ENCODE data around the gene CKM. TPM values are rescaled to one million over a fixed set of nuclear protein-coding genes. Genes with fewer than 3 reads are reported as not detected.

The CKM gene
- total RNA-seq = 3,974 TPM
- long read RNA-seq, transcript CKM-201 (8 exons, 1,657 nt) = major isoform, 13,727 of 15,524 reads
- long read RNA-seq, partial matches to known transcripts = 1,564 of 15,524 reads
- long read RNA-seq, other reads (novel, unspliced or antisense) = 233 of 15,524 reads

DNA sequence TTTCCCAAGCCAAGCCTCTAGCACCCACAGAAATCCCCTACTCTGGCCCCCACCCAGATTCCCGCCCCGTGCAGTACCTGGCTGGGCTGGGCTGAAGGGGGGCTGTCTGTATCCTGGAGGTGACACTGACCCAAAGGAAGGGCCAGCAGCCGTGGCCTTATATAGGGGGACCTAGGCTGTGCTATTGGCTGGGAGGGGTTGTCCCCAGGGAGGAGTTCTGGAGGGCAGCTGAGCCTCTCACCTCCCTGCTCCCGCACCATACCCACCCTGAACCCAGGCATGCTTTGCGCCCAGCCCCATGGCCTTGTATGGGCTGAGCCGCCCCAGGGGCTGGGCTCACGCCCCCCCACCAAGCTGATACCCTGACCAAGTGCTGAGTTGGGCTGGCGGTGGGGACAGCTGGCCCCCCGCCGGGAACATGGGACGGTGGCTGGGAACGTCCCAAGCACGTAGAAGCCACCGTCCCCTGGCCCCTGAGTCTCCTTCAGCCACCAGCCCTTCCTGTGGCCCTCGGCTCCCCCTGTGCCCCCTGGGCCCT lies at the start of gene CKM:
Gene CKM (minus strand): TSS at position 132 of the 538 bp plus-strand sequence. CDS start 3,162 bp downstream, outside the sequence.
- intact Hi-C loops (cut with micrococcal nuclease) = no loop called here
- DNase-seq = peak; percentile 85
- Histone ChIP-seq H3K36me3 (peaks cover 24% of the 10 kb centered on the region), H3K4me3 (peak within 1 kb of the TSS; percentile 72), H3K4me1 (peaks cover 32% of the 10 kb centered on the region), H3K27ac (replicated peaks) (peak within 1 kb of the TSS; percentile 95), H3K9me3 (replicated peaks) (no peaks in the 10 kb centered on the region), H3K27me3 (ENCODE audit: low read depth) (peaks cover 27% of the 10 kb centered on the region)
- TF ChIP-seq, protein P1, sequence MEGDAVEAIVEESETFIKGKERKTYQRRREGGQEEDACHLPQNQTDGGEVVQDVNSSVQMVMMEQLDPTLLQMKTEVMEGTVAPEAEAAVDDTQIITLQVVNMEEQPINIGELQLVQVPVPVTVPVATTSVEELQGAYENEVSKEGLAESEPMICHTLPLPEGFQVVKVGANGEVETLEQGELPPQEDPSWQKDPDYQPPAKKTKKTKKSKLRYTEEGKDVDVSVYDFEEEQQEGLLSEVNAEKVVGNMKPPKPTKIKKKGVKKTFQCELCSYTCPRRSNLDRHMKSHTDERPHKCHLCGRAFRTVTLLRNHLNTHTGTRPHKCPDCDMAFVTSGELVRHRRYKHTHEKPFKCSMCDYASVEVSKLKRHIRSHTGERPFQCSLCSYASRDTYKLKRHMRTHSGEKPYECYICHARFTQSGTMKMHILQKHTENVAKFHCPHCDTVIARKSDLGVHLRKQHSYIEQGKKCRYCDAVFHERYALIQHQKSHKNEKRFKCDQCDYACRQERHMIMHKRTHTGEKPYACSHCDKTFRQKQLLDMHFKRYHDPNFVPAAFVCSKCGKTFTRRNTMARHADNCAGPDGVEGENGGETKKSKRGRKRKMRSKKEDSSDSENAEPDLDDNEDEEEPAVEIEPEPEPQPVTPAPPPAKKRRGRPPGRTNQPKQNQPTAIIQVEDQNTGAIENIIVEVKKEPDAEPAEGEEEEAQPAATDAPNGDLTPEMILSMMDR (IDR thresholded peaks at IDR 0.05; ENCODE audit: borderline replicate concordance) = no peak

DNA sequence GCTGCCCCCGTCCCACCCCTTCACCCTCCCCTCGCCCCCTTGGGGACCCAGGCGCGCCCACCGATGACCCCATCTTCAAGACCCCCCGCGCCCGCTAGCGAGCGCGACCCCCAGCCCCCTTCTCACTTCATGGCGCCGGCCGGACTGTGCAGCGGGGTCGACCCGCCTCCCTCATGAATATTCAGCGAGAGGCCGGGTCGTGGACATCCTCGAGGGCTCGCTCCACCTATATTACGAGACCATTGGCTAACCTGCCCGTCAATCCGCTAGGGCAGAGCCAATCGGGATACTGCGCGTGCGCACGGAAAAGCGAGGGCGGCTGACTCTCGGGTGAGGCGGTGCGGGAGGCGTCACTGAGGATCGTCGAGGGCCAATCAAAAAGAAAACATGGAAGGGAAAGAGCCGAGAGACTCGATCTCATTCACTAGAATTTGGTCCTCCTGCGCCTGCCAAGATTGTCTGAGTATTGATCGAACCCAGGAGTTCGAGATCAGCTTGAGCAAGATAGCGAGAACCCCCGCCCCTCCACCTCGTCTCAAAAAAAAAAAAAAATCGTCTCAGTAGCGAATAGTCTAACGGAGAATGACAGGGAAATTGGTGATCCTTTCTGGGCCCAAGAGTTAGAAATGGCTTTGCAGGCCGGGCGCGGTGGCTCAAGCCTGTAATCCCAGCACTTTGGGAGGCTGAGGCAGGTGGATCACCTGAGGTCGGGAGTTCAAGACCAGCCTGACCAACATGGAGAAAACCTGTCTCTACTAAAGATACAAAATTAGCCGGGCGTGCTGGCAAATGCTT lies 47.9 kb upstream of the CKM start, which contains the start of gene ERCC2:
Gene ERCC2 (minus strand): TSS at position 164 of the 795 bp plus-strand sequence. CDS start 33 bp downstream, at position 131.
- DNase-seq = peak; percentile 99
- intact Hi-C loops (cut with micrococcal nuclease) = no loop called here
- no peaks in the 10 kb centered on the region for H3K27me3 ChIP-seq (ENCODE audit: low read depth)
- no peaks in the 10 kb centered on the region for H3K9me3 ChIP-seq (replicated peaks)
- H3K4me3 ChIP-seq = peak within 1 kb of the TSS; percentile 98
- H3K36me3 ChIP-seq = no peaks in the 10 kb centered on the region
- peaks cover 24% of the 10 kb centered on the region for H3K4me1 ChIP-seq
- TF ChIP-seq, protein P1 (IDR thresholded peaks at IDR 0.05; ENCODE audit: borderline replicate concordance) = no peak
- H3K27ac ChIP-seq (replicated peaks) = peak within 1 kb of the TSS; percentile 87

DNA sequence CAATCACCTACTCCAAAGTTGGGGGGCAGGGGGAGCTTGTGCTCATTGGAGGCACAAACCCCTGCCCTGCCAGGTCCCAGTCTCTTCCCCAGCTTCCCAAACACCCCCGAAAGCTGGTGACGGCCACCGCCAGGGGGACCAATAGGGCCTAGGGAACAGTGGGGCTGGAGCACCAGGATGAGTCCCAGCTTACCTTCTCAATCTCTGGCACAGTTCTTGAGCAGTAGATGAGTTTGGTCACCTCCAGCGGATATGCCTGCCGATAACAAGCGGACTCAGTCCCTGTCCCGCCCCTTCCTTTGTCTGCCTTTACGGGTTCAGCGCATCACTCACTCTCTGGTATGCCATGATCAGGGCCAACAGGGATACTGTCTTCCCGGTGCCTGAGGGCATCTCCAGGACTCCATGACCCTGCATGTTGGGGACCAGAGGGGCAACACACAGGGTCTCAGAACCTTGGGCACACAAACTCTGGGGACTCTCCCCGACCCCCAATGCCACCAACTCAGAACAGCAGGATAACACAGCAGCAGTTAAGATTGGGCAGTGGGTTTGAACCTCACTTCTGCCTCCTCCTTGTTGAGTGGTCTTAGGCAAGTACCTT lies 46.2 kb upstream of the CKM start:
- TF ChIP-seq, protein P1 (IDR thresholded peaks at IDR 0.05; ENCODE audit: borderline replicate concordance) = no peak
- H3K4me3 ChIP-seq = no peak overlapping the region
- H3K9me3 ChIP-seq (replicated peaks) = no peaks in the 10 kb centered on the region
- intact Hi-C loops (cut with micrococcal nuclease) = no loop called here
- peaks cover 13% of the 10 kb centered on the region for H3K36me3 ChIP-seq
- no peak overlapping the region for H3K27ac ChIP-seq (replicated peaks)
- DNase-seq = no peak
- H3K27me3 ChIP-seq (ENCODE audit: low read depth) = no peaks in the 10 kb centered on the region
- peaks cover 24% of the 10 kb centered on the region for H3K4me1 ChIP-seq

DNA sequence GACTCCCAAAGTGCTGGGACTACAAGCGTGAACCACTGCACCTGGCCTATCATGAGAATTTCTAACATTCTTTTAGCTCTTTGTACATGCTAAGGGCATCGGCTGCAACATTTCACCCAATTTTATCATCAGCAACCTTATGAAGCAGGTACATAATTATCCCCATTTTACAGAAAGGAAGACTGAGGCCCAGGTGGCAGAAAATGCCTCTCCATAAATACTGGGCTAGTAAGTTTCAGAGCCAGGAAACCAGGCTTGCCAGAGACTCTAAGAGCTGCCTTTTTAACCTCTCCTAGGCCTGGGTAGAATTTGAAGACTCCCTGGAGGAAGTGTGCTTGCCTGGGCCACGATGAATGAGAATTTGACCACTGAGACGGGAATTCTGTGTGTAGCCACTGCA lies 45.5 kb upstream of the CKM start:
- Histone ChIP-seq H3K9me3 (replicated peaks) (no peaks in the 10 kb centered on the region), H3K4me3 (no peak overlapping the region), H3K27ac (replicated peaks) (no peak overlapping the region), H3K27me3 (ENCODE audit: low read depth) (no peaks in the 10 kb centered on the region), H3K36me3 (peaks cover 20% of the 10 kb centered on the region), H3K4me1 (peaks cover 24% of the 10 kb centered on the region)
- TF ChIP-seq, protein P1 (IDR thresholded peaks at IDR 0.05; ENCODE audit: borderline replicate concordance) = no peak
- intact Hi-C loops (cut with micrococcal nuclease) = no loop called here
- no peak for DNase-seq

DNA sequence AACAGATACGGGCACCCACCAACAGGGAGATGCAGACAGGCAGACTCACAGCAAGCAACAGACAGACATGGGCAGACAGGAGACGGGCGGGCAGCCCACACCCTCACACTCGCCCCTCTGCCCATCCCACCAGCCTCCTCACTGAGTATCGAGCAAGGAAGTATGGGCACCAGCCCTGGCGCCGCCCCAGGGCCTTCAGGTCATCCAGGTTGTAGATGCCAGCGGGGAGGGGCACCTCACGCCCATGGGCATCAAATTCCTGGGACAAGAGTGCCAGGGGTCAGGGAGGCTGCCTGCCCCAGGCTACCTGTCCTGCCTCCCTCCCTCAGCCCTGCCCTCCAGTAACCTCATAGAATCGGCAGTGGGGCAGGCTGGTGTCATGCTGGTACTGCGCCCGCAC lies 42.0 kb upstream of the CKM start:
- Histone ChIP-seq H3K4me1 (peaks cover 9% of the 10 kb centered on the region), H3K36me3 (peaks cover 45% of the 10 kb centered on the region), H3K9me3 (replicated peaks) (no peaks in the 10 kb centered on the region), H3K27me3 (ENCODE audit: low read depth) (no peaks in the 10 kb centered on the region), H3K27ac (replicated peaks) (no peak overlapping the region), H3K4me3 (no peak overlapping the region)
- TF ChIP-seq, protein P1 (IDR thresholded peaks at IDR 0.05; ENCODE audit: borderline replicate concordance) = no peak
- DNase-seq = no peak
- intact Hi-C loops (cut with micrococcal nuclease) = no loop called here

All from left ventricle myocardium inferior (tissue), 1 donor.